Measurements from ENCODE around the gene PLAAT2. TPM values are rescaled to one million over a fixed set of nuclear protein-coding genes. Genes with fewer than 3 reads are reported as not detected.

PLAAT2 gene
- total RNA-seq, 1 experiment from 2014 or later = 0.52 TPM

DNA sequence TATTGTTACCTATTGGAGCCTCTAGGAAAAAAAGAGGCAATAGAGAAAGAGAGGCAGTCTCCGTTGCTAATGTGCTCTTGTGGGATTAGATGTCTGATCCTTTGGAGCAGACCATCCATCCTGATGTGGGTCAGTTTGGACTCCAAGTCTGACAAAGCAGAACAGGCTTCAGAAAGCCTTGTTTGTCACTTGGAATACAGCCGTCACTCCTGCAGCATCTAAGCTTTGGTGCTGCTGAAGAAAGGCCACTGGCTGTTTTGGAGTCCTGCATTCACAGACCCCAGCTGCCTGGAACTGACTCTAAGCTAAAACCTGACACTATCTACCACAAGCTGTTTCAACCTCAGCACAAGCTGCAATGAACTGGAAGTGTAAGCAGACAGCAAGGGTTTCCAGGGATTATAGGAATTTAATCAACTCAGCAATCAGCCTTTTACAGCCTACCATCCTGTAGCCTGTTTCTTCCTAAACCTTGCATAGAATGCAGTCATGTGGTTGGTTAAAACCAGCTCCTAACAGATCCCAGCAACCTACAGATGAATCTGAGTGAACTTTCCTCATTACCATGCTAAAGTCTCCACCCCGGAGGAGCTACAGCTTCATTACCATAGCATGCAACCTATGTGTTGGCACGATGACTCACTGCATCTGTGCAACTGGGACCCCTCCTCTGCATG lies 30.2 kb downstream of the PLAAT2 start:
- H3K4me1 Mint-ChIP-seq = peaks cover 66 to 70% of the 10 kb centered on the region in 2 experiments

More for the DNA sequence above, 30.2 kb downstream of the PLAAT2 start:
- no peaks in the 10 kb centered on the region for H3K23me2 ChIP-seq (ENCODE audit: insufficient read length, low read depth, low read length, poor library complexity, severe bottlenecking)
- no peak overlapping the region for H2AFZ ChIP-seq (ENCODE audit: low read length)
- peak; percentile 49 for DNase-seq
- Mint-ChIP-seq H3K9me3 (peaks cover 7 to 11% of the 10 kb centered on the region in 2 experiments), H3K27me3 (ENCODE audit: low read depth) (no peaks in the 10 kb centered on the region; the same call in 1 of the 2 replicates), H3K4me3 (peak overlapping the region; percentile 26 to 36; a peak in 4 of 5 replicates), H3K27ac (peak overlapping the region; percentile 60 to 70 (median 66); a peak in 4 of 7 replicates), H3K36me3 (ENCODE audit: insufficient read depth in 1 of 3, low read depth in 3 of 3) (peaks cover 0 to 6% (median 0%) of the 10 kb centered on the region in 3 experiments; a peak in 3 of 7 replicates)
- no peak overlapping the region for H4K8ac ChIP-seq (replicated peaks; ENCODE audit: insufficient read length, low read depth, low read length)
- no peak overlapping the region for H2BK5ac ChIP-seq (ENCODE audit: insufficient read length, low read length)
- no peak overlapping the region for H3K4me2 ChIP-seq (ENCODE audit: insufficient read depth, insufficient read length, low read length)
- H3K23ac ChIP-seq (ENCODE audit: insufficient read length, low read depth, low read length) = no peak overlapping the region
- no peaks in the 10 kb centered on the region for H3K9me3 ChIP-seq (ENCODE audit: control insufficient read depth, low read depth, low read length)
- H4K91ac ChIP-seq (ENCODE audit: insufficient read length, low read depth, low read length) = no peak overlapping the region
- no peak overlapping the region for H2BK15ac ChIP-seq (ENCODE audit: low read depth, low read length)
- H3K27ac ChIP-seq (ENCODE audit: insufficient read length, low read depth, low read length) = no peak overlapping the region
- peak overlapping the region; percentile 5 for H2BK12ac ChIP-seq (ENCODE audit: insufficient read length, low read depth, low read length)
- H3K14ac ChIP-seq (ENCODE audit: insufficient read depth, low read length) = 0 out of 2 replicates have a peak overlapping the region, but pooled peaks have one; percentile 2
- H3K56ac ChIP-seq (ENCODE audit: insufficient read length, low read depth, low read length) = no peak overlapping the region
- no peaks in the 10 kb centered on the region for H3K79me1 ChIP-seq (ENCODE audit: insufficient read depth, low read depth, low read length, poor library complexity, severe bottlenecking)
- no peak overlapping the region for H2BK120ac ChIP-seq (ENCODE audit: low read depth, low read length, poor library complexity, severe bottlenecking)
- peaks cover 15% of the 10 kb centered on the region; the same call in 1 of the 2 replicates for H3K4me1 ChIP-seq (ENCODE audit: insufficient read depth, low read length)
- no peak overlapping the region for H3K9ac ChIP-seq (ENCODE audit: extremely low read depth, insufficient read length, low read length)
- no CpG with 5 or more reads among the region's 4 CpGs for WGBS (ENCODE audit: extremely low coverage, insufficient read length, low lambda C conversion rate)
- H4K20me1 ChIP-seq (ENCODE audit: control insufficient read depth, insufficient read depth, insufficient read length) = no peaks in the 10 kb centered on the region
- TF ChIP-seq, protein P1, sequence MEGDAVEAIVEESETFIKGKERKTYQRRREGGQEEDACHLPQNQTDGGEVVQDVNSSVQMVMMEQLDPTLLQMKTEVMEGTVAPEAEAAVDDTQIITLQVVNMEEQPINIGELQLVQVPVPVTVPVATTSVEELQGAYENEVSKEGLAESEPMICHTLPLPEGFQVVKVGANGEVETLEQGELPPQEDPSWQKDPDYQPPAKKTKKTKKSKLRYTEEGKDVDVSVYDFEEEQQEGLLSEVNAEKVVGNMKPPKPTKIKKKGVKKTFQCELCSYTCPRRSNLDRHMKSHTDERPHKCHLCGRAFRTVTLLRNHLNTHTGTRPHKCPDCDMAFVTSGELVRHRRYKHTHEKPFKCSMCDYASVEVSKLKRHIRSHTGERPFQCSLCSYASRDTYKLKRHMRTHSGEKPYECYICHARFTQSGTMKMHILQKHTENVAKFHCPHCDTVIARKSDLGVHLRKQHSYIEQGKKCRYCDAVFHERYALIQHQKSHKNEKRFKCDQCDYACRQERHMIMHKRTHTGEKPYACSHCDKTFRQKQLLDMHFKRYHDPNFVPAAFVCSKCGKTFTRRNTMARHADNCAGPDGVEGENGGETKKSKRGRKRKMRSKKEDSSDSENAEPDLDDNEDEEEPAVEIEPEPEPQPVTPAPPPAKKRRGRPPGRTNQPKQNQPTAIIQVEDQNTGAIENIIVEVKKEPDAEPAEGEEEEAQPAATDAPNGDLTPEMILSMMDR (conservative IDR thresholded peaks at IDR 0.05) = no peak
- peak overlapping the region; percentile 36 for H2AK5ac ChIP-seq (ENCODE audit: insufficient read length, low read length)
- no peak overlapping the region for H3T11ph ChIP-seq (ENCODE audit: low read length)
- H3K79me2 ChIP-seq (ENCODE audit: insufficient read depth, low read length) = no peaks in the 10 kb centered on the region
- no peak overlapping the region for H3K18ac ChIP-seq (ENCODE audit: insufficient read length, low read depth, low read length)
- H4K5ac ChIP-seq (ENCODE audit: insufficient read length, low read depth, low read length) = no peak overlapping the region
- no peak overlapping the region for H3K4ac ChIP-seq (ENCODE audit: low read depth, low read length)
- H2BK20ac ChIP-seq (ENCODE audit: low read depth, low read length, poor library complexity, severe bottlenecking) = no peak overlapping the region
- H3K27me3 ChIP-seq (ENCODE audit: insufficient read depth, low read length) = no peaks in the 10 kb centered on the region
